Aorta (tissue), 5 donors: Measurements from ENCODE around the gene LHX3. TPM values are rescaled to one million over a fixed set of nuclear protein-coding genes. Genes with fewer than 3 reads are reported as not detected.

ENCODE experiments used
- ATAC-seq: fragments of 200-7000 bp; cut with Tn5 transposase; one replicate; pipeline ENCODE4 v1.9.1; 2022; ENCODE audit warnings: moderate library complexity; ENCODE audit not compliant: low FRiP score
- DNase-seq, 2 donors: peaks; one replicate each; pipeline ENCODE4 v3.0.0-alpha.2; 2020
- H3K27ac ChIP-seq, 2 donors: one replicate each; pipeline ENCODE4 v1.5.1; 2013; ENCODE audit warnings: low read length in 2 of 2, mild to moderate bottlenecking in 2 of 2, moderate library complexity in 2 of 2, control low read depth in 1 of 2, inconsistent platforms in 1 of 2, low read depth in 1 of 2
- H3K27me3 ChIP-seq, 2 donors: one replicate each; pipeline ENCODE4 v1.6.1; 2013; ENCODE audit warnings: control low read depth in 1 of 2, low read length in 1 of 2, mild to moderate bottlenecking in 1 of 2, moderate library complexity in 1 of 2; ENCODE audit not compliant: insufficient read depth in 2 of 2, control insufficient read depth in 1 of 2
- H3K36me3 ChIP-seq, 2 donors: one replicate each; pipeline ENCODE4 v1.6.1; 2013; ENCODE audit warnings: control low read depth in 1 of 2, low read length in 1 of 2, mild to moderate bottlenecking in 1 of 2; ENCODE audit not compliant: insufficient read depth in 2 of 2, control insufficient read depth in 1 of 2
- H3K4me1 ChIP-seq, 2 donors: one replicate each; pipeline ENCODE4 v1.6.1; 2013; ENCODE audit warnings: low read length in 2 of 2, control low read depth in 1 of 2, mild to moderate bottlenecking in 1 of 2, moderate library complexity in 1 of 2; ENCODE audit not compliant: insufficient read depth in 2 of 2, control insufficient read depth in 1 of 2
- H3K4me3 ChIP-seq, 2 donors: one replicate each; pipeline ENCODE4 v1.5.1; 2013; ENCODE audit warnings: low read length in 2 of 2, control low read depth in 1 of 2, mild to moderate bottlenecking in 1 of 2
- H3K9me3 ChIP-seq: one replicate; pipeline ENCODE4 v1.6.1; 2013; ENCODE audit warnings: mild to moderate bottlenecking, low read length; ENCODE audit not compliant: control insufficient read depth
- WGBS, 2 donors: extraction: QIAGEN DNeasy Blood & Tissue Kit; methylation state at CpG; one replicate each; pipeline ENCODE4 v1.1.7; 2013; 5-methylcytosine and 5-hydroxymethylcytosine counted together
- intact Hi-C, 2 donors: fragments of 100-400 bp; cut with DNase I; formaldehyde crosslinking; loops; one replicate each; pipeline versions ENCODE4 v1.14.2 to v1.15.0; 2022
- polyA plus RNA-seq, 2 donors: library from polyadenylated mRNA; stranded (reverse); fragments of 200-250 nt; gene quantifications; one replicate each; pipeline ENCODE4 v1.2.3, GENCODE V29; 2013
- total RNA-seq, 2 donors: library from RNA; stranded (reverse); fragmentation: NEBNext Ultra II Directional; extraction: Animal tissue kit (Norgen Biotek cat#: 25700); gene quantifications; one replicate each; pipeline ENCODE4 v1.2.1, GENCODE V29; 2021
- donor health status: healthy with polysubstance abuse.
- donor health status: Bipolar disorder and iron deficiency.
- donor health status: DM: no; HTN: no; CAD: no.
- donor health status: DM: no; HTN: no; CAD: no.
- donor health status: DM: yes; HTN: yes; CAD: no.

The LHX3 gene
- total and polyA plus RNA-seq, 4 donors: not detected

DNA sequence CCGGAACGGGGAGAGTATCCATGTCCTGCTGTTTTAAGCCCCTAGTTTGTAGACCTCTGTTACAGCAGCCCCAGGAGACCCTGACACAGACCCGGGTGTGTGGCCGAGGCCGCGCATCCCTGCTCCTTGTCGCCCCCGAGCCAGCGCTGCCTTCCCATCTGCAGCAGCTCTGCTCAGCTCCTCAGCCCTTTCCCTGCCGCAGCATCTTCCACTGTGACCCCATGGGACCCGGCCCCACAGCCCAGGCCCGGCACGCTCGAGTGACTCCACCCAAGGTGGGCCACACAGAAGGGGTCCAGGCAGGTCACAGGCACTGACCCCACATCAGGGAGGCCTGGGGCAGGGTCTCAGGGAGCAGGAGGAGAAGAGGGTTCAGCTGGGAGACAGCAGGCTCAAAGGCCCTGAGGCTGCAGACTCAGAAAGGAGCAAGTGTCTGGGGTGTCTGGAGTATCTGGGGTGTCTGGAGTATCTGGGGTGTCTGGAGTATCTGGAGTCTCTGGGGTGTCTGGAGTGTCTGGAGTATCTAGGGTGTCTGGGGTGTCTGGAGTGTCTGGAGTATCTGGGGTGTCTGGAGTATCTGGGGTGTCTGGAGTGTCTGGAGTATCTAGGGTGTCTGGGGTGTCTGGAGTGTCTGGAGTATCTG lies 31.2 kb downstream of the LHX3 start:
- 92% methylated on average over 12 to 14 of the region's 14 CpGs for WGBS, 2 donors
- Histone ChIP-seq H3K27ac (no peak overlapping the region), H3K4me1 (no peaks in the 10 kb centered on the region), H3K4me3 (no peak overlapping the region), H3K36me3 (no peaks in the 10 kb centered on the region), H3K27me3 (no peaks in the 10 kb centered on the region), H3K9me3 (no peaks in the 10 kb centered on the region)
- ATAC-seq: no peak
- intact Hi-C loops: loop anchor here in 1 of 2 donors (10.0 kb wide), 1 partner anchor 111 kb away; no protein-coding TSS in a partner anchor
- no peak for DNase-seq

GRCh38 chr9:136172412-136173079 lies 32.4 kb downstream of the LHX3 start:
- H3K27ac ChIP-seq: no peak overlapping the region
- no peak for ATAC-seq
- no peaks in the 10 kb centered on the region for H3K36me3 ChIP-seq
- no peaks in the 10 kb centered on the region for H3K27me3 ChIP-seq
- intact Hi-C loops: loop anchor here in 1 of 2 donors (10.0 kb wide), 1 partner anchor 112 kb away; no protein-coding TSS in a partner anchor
- no peak overlapping the region for H3K4me3 ChIP-seq
- 88 to 95% methylated on average over 16 of the region's 16 CpGs for WGBS, 2 donors
- no peaks in the 10 kb centered on the region for H3K9me3 ChIP-seq
- DNase-seq: no peak
- H3K4me1 ChIP-seq: no peaks in the 10 kb centered on the region

- no peaks in the 10 kb centered on the region for H3K27me3 ChIP-seq
- no peak overlapping the region for H3K27ac ChIP-seq
- DNase-seq: no peak
- H3K9me3 ChIP-seq: no peaks in the 10 kb centered on the region
- H3K4me1 ChIP-seq: no peaks in the 10 kb centered on the region
- H3K36me3 ChIP-seq: no peaks in the 10 kb centered on the region
- WGBS, 2 donors: 76% methylated on average over 11 of the region's 11 CpGs
- no peak for ATAC-seq
- no peak overlapping the region for H3K4me3 ChIP-seq
- intact Hi-C loops: loop anchor here in 1 of 2 donors (10.0 kb wide), 1 partner anchor 113 kb away; no protein-coding TSS in a partner anchor
These were observed 33.0 kb downstream of the LHX3 start for GRCh38 chr9:136171801-136172411.

- Histone ChIP-seq H3K4me3 (no peak overlapping the region), H3K36me3 (no peaks in the 10 kb centered on the region), H3K9me3 (no peaks in the 10 kb centered on the region), H3K27me3 (no peaks in the 10 kb centered on the region), H3K4me1 (no peaks in the 10 kb centered on the region), H3K27ac (no peak overlapping the region)
- intact Hi-C loops: loop anchor here in 1 of 2 donors (10.0 kb wide), 1 partner anchor 114 kb away; no protein-coding TSS in a partner anchor
- WGBS, 2 donors: 59 to 63% methylated on average over 15 to 16 of the region's 16 CpGs
- peak in 1 of 2 donors; percentile 29 for DNase-seq
- ATAC-seq: no peak
These were observed 33.7 kb downstream of the LHX3 start for GRCh38 chr9:136171009-136171800.

GRCh38 chr9:136170006-136170901 lies 34.7 kb downstream of the LHX3 start:
- H3K27me3 ChIP-seq: no peaks in the 10 kb centered on the region

GRCh38 chr9:136169495-136169894 lies 35.4 kb downstream of the LHX3 start:
- DNase-seq (no peak), ATAC-seq (no peak)
- H3K36me3 ChIP-seq: no peaks in the 10 kb centered on the region
- H3K9me3 ChIP-seq: no peaks in the 10 kb centered on the region
- H3K27me3 ChIP-seq: no peaks in the 10 kb centered on the region
- no peaks in the 10 kb centered on the region for H3K4me1 ChIP-seq
- intact Hi-C loops: no loop called here
- 84 to 86% methylated on average over 6 of the region's 6 CpGs for WGBS, 2 donors
- no peak overlapping the region for H3K4me3 ChIP-seq
- no peak overlapping the region for H3K27ac ChIP-seq

More at GRCh38 chr9:136170006-136170901, 34.7 kb downstream of the LHX3 start:
- 47% methylated on average over 26 to 28 of the region's 28 CpGs for WGBS, 2 donors
- DNase-seq (peak in 1 of 2 donors; percentile 44), ATAC-seq (peak; percentile 42)
- Histone ChIP-seq H3K9me3 (no peaks in the 10 kb centered on the region), H3K4me3 (no peak overlapping the region), H3K4me1 (no peaks in the 10 kb centered on the region), H3K36me3 (no peaks in the 10 kb centered on the region), H3K27ac (no peak overlapping the region)
- intact Hi-C loops: loop anchor here in 1 of 2 donors (10.0 kb wide), 1 partner anchor 115 kb away; no protein-coding TSS in a partner anchor

- H3K9me3 ChIP-seq: no peaks in the 10 kb centered on the region
These were observed 41.6 kb downstream of the LHX3 start for GRCh38 chr9:136163248-136163850.

More at GRCh38 chr9:136163248-136163850, 41.6 kb downstream of the LHX3 start:
- ATAC-seq (no peak), DNase-seq (no peak)
- no peaks in the 10 kb centered on the region for H3K4me1 ChIP-seq
- WGBS, 2 donors: 49 to 56% methylated on average over 1 of the region's 1 CpG
- intact Hi-C loops: no loop called here
- no peaks in the 10 kb centered on the region for H3K27me3 ChIP-seq
- H3K36me3 ChIP-seq: no peaks in the 10 kb centered on the region
- H3K4me3 ChIP-seq: no peak overlapping the region
- H3K27ac ChIP-seq: no peak overlapping the region
